Ecto neural progenitor cell (in vitro differentiated cells): ENCODE data around the gene DENND1A.

Source experiments
- DNase-seq: peaks from one replicate; pipeline ENCODE4 v3.0.0-alpha.2; 2018; ENCODE audit warnings: low spot score

Gene DENND1A

DNA sequence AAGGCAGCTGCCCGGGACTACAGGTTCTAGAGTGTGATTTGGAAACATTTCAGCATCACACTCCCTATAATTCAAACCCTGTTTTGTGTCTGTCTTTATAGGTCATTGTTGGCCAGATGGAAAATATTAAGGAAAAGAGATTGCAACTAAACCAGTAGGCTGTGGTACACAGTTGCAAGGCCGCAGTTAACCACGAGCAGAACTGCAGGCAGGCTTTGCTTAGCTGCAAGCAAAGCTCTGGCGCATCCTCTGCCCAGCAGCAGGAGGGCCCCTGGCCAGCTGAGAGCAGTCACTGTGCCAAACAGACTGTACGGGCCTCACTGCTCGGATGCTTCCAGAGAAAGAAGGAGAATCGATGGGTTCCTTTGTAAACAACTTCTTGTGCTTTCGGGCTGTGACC is 204.5 kb downstream of the DENND1A start:
- DNase-seq: no peak

DNA sequence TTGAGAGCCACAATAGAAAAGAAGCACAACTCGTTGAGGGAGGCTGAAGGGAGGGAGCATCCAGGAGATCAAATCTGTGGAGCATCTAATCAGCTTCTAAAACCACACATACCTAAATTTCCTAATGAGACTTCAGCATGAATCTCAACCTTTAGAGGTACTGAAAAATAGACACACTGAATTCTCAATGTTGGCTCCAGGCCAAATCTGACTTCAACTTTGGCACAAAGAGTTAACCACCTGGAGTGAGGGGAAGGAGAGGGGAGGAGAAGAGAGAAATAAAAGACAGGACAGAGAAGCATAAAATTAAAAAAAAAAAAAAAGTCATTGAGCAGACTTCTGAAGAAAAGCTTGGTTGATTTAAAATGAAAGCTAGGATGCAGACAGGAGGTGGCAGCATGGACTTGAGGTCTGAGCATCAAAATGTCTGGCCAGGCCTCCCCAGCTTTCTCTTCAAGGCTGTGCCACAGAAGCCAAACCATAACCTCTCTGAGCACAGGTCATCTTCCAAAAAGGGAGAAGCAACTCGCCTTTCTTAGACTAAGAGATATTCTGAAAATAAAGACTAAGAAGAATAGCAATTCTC is 205.6 kb downstream of the DENND1A start:
- DNase-seq: no peak

DNA sequence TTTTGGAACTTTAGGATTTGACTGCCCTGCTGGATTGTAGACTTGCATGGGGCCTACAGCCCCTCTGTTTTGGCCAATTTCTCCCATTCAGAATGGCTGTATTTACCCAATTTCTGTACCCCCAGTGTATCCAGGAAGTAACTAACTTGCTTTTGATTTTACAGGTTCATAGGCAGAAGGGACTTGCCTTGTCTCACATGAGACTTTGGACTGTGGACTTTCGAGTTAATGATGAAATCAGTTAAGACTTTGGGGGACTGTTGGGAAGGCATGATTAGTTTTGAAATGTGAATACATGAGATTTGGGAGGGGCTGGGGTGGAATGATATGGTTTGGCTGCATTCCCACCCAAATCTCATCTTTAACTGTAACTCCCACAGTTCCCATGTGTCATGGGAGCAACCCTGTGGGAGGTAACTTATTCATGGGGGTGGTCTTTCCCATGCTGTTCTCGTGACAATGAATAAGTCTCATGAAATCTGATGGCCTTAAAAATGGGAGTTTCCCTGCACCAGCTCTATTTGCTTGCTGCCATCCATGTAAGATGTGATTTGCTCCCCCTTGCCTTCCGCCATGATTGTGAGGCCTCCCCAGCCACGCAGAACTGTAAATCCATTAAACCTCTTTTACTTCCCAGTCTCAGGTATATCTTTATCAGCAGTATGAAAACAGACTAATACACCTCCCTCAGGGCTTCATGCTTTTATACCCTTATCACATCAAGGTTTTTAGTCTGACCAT is 206.6 kb downstream of the DENND1A start:
- DNase-seq: no peak

DNA sequence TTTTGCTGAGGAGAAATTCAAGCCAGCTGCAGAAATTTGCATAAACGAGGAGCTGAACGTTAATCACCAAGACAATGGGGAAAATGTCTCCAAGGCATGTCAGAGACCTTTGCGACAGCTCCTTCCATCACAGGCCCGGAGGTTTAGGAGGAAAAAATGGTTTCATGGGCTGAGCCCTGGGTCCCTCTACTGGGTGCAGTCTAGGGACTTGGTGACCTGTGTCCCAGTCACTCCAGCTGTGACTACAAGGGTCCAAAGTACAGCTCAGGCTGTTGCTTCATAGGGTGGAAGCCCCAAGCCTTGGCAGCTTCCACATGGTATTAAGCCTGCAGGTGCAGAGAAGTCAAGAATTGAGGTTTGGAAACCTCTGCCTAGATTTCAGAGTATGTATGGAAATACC is 207.5 kb downstream of the DENND1A start:
- DNase-seq: no peak

DNA sequence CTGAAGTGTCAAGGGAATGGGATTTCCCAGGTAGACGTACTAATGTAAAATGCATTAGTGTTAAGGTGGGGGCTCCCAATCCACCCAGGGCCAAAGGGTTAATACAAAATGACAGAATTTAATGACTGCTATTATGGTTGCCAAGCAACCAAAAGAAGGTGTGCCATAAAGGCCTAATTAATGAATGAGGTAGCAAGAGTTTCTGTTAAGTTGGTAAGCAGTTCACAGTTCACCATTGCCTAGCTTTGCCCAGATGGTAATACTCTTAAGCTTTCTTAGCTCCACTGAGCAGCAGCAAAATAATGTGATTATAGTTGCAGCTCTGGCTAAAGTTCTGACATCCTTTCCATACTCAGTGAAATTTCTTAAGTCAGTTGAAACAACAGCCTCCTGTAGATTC is 211.7 kb downstream of the DENND1A start:
- DNase-seq: no peak

DNA sequence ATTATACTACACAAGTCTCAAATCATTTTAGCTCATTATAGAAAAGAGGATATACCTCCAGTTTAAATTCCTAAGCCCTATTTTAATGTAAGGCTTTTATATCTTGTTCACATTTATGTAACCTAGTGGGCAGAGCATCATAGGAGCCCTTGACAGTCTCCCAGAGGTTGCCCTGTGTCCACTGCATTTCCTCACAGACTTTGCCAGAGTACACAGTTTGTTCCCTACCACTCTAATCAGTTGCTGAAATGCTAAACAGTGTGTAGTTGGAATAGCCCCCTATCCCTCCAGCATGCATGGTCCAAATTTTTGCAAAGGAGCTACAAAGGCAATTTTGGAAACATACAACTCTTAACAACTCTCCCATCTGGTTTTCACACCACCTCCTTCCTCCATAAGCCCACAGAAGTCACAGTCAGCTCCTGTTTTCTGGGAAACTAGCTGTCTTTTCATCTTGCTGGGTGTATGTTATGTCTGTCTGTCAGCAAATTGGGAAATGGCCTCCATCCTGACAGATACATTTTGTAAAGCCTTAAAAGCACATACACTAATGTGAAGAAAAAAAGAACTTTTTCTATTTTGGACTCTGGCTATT is 212.2 kb downstream of the DENND1A start:
- DNase-seq: no peak

DNA sequence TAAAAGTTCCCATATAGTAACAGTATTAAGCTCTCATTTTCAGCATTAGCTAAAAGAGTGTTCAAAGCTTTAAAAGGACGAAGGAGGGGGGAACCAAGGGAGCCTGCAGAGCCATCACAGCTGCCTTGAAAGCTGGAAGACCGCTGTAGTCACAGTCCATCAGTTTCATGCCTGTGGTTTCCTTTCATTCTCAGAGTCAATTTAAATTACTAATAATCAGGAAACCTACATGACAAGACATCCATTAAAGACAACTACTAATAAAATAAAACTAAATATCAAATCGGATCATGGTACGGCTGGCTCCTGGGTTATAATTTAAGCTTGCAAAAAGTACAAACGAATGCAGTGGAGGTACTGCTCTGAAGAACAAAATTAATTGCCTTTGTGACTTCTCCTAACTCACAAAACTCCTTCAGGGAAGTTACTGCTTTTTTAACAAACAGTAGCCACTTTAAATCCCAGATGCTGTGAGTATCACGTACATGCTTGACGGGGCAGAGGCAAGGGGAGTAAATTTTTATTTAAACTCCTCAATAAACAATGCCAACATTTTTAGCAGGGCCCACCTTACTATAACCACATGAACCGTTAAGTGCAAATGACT is 213.5 kb downstream of the DENND1A start:
- DNase-seq: no peak

DNA sequence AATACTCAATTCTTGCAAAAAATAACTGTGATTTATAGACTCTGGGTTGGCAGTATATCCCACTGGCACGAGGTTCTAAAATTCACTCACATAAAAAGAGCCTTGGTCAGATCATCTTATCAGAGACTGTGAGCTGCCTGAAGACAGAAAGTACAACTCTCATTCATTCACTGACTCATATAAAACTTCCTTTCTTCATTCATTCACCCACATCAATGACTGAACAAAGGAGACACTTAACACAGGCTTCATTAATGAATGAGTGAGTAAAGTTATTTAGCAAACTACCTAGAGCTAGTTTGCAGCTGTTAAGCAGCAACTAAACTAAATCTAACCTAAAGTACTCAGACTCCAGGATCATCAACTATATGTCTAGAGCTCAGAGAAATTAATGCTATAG is 214.7 kb downstream of the DENND1A start:
- no peak for DNase-seq

DNA sequence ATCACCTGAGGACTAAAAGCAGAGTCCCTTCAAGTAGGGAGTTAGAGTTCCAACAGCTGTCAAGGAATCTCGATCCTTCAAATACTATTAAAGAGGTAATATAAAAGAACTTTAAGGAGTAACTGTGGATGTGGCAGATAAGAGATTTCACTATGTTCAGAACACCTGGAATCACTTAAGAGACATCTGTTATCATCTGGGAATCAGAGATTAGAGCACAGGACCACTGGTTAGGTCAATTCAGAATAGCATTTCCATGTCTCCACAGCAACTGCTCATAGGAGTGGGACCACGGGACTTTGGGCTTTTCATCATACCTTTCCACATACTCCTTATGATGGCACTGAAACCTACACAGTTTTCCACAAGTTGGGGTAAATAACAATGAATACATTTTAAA is 216.6 kb downstream of the DENND1A start:
- DNase-seq: no peak

DNA sequence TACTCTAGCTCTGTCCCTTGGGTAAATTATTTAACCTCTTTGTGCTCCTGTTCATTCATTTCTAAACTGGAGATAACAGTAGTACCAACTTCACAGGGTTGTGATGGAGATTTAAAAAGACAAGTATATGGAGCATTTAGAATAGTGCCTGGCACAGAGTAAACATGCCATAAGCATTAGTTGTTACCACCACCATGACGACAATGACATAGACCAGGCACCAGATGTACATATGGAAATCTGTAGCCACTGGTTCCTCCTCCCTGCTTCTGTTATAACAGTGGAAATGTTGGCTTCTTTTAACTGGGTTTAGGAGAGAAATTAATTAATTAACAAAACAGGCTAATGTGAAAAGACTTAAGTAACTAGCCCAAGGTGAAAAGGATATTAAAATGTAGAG is 217.5 kb downstream of the DENND1A start:
- DNase-seq: no peak

DNA sequence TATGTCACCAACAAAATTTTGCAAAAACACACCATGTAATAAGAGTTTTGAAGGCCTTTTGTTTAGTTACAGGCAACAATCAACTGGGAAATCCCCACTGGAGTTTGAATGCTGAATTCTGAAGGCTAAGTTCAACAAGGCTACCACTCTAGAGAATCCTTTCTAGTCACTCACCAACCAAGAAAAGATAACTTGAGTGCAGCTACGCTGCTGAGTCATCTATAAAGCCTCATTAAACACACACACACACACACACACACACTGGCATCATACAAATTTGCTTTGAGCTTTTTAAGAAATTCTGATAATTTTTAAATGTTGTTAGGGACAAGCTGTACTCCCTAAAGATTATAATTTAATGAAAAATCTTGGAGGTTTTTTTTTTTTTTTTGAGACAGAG is 219.6 kb downstream of the DENND1A start:
- DNase-seq: no peak

DNA sequence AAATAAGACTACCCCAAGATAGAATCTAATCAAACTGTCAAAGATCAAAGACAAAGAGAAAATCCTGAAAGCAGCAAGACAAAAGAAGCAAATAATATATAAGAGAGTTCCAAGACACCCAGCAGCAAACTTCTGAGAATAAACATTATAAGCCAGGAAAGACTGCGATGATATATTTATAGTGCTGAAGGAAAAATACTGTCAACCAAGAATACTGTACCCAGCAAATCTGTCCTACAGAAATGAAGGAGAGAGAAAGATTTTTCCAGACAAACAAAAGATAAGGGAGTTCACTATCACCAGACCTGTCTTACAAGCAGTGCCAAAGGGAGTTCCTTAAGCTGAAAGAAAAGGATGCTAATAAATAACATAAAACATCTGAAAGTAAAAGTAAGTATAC is 227.4 kb downstream of the DENND1A start:
- DNase-seq: no peak

DNA sequence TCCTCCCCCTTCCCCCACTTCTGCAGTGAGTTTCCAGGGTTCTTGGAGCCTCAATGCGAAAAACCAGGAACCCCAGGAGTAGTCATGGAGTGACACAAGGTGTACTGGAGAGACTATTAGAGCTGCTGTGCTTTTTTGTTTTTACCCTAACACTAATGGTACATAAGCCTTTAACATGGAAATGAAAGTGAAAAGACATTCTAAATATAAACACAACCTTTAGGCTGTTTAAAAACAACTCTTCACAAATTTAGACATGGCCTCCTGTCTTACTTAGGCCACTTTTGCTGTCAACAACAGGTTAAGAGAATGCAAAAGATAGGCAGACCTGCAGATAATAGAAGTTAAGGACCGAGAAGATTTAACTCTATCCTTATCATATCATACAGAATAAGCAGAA is 232.2 kb downstream of the DENND1A start:
- no peak for DNase-seq

DNA sequence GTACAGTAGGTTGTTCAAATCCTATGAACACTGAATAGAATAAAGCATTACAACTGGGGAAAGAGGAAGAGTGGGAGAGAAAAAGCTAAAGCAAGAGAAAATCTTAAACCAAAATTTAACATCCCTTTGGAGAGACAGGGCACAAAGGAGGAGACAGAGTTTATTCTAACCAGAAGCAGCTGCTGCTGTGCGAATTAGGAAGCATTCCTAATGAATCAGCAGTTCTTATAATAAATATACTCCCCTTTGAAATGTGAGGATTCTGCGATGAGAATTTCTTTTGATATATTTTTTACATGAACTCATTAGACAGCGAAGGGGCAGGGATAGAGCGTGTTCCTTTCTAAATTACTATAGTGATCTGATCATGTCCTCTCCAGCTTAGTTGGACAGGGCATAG is 233.4 kb downstream of the DENND1A start:
- DNase-seq: no peak

DNA sequence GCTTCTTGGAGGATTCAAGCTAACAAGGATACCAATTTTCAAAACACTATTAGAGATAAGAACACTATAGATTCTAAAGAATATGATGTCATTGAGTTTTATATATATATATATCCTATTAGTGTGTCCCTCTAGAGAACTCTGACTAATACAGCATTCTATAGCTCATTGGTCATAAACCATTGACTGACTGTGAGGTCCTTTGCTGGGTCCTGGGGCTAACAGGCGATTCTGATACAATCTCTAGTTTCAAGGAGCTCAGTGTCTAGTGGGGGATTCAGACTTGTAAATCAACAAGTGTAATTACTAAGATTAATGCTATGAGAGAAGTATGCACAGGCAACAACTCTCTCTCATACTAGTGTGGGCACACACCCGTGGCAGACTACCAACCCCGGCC is 234.5 kb downstream of the DENND1A start:
- DNase-seq: no peak

DNA sequence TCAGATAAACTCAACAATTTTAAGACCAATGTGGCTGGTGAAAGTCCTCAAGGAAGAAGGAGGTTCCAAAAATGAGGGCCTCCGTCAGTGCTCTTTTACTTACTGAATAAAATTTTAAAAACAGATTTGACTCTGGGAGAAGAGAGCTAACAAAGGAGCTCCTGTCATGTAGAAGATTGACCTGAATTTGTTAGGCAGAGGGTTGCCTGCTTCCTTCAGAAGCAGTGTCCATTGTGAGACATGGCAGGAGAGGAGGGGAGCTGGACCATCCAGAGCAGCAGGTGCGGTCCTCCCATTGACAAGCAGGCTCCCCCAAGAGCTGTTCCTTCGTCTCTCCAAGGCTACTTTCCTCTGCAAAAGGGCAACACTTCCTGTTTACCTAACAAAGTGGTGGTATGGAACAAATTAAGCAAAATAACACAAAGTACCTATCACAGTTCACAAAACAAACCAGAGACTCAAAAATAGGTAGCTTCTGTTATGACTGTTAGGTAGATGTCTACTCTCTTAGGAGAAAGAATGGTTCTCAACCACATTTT is 238.1 kb downstream of the DENND1A start:
- no peak for DNase-seq

DNA sequence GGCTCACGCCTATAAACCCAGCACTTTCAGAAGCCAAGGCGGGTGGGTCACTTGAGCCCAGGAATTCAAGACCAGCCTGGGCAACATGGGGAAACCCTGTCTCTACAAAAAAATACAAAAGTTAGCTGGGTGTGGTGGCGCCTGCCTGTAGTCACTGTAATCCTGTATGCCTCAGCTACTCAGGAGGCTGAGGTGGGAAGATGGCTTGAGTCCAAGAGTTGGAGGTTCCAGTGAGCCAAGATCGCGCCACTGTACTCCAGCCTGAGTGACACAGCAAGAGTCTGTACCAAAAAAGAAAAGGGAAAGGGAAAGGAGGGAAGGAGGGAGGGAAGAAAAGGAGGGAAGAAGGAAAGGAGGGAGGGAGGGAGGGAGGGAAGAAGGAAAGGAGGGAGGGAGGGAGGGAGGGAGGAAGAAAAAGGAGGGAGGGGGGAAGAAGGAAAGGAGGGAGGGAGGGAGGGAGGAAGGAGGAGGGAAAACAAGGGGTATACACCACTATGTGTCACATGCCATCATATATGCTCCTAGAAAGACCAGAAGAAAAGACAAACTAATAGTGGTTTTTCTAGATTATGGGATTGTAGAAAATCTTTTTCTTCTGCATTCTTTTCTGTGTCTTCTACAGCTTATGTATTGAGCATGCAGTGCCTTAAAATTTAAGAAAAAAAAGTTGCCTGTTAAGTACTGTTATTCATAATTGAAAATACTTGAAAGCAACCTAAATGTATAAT is 240.1 kb downstream of the DENND1A start:
- no peak for DNase-seq

DNA sequence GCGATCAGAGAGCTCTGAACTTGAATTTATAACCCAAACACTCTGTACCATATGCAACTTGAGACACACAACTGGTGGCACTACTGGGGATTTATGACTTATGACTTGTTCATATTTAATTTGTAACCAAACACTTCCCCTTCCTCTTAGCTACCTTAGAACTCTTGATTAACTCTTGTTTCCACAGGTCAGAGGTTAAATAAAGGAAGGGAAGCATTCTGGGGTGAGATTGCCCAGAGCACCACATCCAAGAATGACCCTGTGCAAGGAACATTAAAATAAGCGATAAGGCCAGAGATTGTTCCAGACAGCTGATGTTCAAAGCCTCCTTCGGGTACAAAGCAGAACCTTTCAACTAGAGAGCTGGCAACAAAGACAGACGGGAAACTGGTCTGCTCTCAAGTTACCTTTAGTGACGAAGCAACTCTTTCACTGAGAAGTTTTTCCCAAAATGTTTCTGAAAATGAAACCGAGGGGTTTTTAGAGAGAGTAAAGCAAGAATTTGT is 242.6 kb downstream of the DENND1A start:
- no peak for DNase-seq

DNA sequence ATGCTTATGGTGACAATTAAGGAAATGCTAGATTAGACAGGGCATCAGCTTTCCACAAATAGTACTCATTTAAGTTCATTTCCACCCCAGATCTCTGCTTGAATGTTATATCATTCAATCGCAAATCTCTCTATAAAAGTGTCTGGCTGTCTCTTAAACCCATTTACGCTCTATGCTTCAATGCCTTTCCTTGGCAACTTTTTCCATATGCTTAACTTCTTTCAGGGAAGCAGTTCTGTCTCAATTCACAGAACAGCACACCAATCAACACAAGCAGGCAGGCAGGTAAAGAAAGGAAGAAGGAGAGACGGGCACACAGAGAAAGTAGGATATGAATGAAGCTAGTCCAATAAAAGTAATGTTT is 243.1 kb downstream of the DENND1A start:
- no peak for DNase-seq

DNA sequence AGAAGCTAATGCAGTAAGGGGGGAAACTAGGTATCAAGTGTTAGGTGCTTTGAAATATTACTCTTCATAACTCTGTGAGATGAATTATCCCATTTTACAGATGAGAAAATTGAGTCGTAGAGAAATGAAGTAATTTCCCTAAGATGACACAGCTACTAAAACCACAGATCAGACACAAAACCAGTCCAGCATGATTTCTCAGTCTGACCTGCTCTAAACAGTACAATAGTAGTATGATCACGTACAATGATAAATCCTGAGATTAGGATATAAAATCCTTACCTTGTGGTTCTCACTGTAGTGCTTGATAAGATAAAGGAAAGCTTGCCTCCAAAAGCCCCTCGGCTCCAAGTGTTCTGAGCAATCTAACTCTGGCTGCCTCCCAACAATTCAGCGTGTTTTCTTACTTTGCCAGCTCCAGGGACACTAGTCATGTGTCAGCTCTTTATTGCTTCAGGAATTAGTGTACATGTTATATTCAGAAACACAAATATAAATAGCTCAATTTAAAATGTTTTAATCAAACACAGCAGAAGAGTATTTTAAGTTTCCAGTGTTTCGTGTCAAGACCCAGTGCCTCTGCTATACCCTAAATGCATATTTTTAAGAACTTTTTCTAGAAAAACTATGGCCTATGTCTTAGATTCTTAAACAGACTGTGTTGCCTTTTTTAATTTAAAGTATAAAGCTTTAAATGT is 243.6 kb downstream of the DENND1A start:
- DNase-seq: no peak

DNA sequence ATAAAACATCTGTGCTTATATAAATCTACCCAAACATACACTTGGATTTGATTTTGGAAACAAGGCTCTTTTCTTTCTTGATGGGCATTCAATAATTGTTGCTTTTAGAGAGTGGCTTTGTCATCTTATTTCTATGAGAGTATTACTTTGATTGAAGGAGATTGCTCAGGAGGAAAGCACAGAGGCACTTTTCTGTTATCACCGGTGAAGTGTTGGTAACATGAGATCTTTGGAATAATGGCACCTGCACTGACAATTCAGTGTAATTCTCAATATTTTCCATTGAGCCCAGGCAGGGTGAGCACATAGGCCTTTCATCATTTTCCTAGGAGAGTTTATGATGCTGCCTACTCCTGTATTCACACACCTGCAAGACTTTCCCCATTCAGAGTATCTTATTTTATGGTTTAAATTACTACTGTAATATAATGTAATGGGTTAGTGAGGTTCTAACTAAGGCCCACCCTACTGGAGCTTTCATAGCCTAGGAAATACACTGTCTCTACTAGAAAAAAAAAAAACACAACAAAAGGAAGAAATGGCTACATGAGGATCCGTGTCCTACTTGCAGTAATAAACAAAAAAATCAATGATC is 244.3 kb downstream of the DENND1A start:
- no peak for DNase-seq
